Thyroid gland (tissue), 4 donors: ENCODE measurements around the gene TBC1D2.

ENCODE experiments used
- CTCF ChIP-seq, 6 experiments: fragments of 200-600 bp in 3 of 6; fragments of 450-650 bp in 3 of 6; sonication (generic) in 3 of 6; IDR thresholded peaks; one replicate each; pipeline ENCODE4 v1.5.1; 2016 to 2019; ENCODE audit warnings: antibody characterized with exemption in 6 of 6, mild to moderate bottlenecking in 2 of 6, inconsistent platforms in 1 of 6, moderate library complexity in 1 of 6
- POLR2A ChIP-seq, 2 donors: fragments of 450-650 bp; IDR thresholded peaks; one replicate each; pipeline ENCODE4 v1.6.1; 2017; ENCODE audit warnings: antibody characterized with exemption in 2 of 2, mild to moderate bottlenecking in 2 of 2, moderate library complexity in 1 of 2

GRCh38 chr9:98230304-98230703, 25.1 kb downstream of the TBC1D2 start:
- TF ChIP-seq CTCF (IDR thresholded peaks at IDR 0.05) (no peak), POLR2A (IDR thresholded peaks at IDR 0.05) (no peak)
